Measurements from ENCODE around the gene OSBPL2. TPM values are rescaled to one million over a fixed set of nuclear protein-coding genes. Genes with fewer than 3 reads are reported as not detected.

OSBPL2 gene
- total and polyA plus RNA-seq, 2 donors (not counting 1 experiment from before 2014, with no cell fraction given): 28.1 to 74.3 TPM

DNA sequence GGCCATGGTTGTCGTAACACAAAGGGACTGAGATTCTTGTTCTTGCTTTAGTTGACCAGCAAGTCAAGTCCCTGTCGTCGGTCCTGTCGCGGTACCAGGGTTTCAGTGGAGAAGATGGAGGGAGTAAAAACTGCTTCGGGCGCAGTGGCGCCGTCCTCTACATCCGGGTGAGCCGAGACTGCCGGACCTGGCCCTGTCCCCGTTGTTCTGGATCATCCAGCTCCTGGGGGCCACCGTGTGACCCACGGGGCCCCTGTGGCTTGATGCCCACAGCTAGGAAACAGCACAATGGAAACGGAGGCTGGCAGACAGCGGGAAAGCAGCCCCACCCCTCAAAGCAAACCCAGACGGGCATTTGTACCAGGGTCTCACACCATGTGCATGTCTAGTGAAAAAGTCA, 40.5 kb upstream of the OSBPL2 start:
- intact Hi-C loops (cut with micrococcal nuclease): no loop called here
- Histone ChIP-seq H3K4me2 (replicated peaks; ENCODE audit: low read depth, low read length, poor library complexity, severe bottlenecking) (no peak overlapping the region), H2AFZ (ENCODE audit: insufficient read depth, low read depth, low read length, poor library complexity, severe bottlenecking) (no peak overlapping the region), H3K4me1 (ENCODE audit: control insufficient read depth in 2 of 2, insufficient read depth in 2 of 2, low read length in 2 of 2) (peaks cover 16 to 18% of the 10 kb centered on the region in 2 donors), H3K27ac (ENCODE audit: low read length in 2 of 2) (no peak overlapping the region), H3K79me2 (ENCODE audit: control insufficient read depth, insufficient read depth, low read length) (peaks cover 6% of the 10 kb centered on the region), H3K9me3 (ENCODE audit: control extremely low read depth in 1 of 3, control insufficient read depth in 2 of 3, insufficient read depth in 1 of 3, low read length in 2 of 3) (no peaks in the 10 kb centered on the region), H3K27me3 (replicated peaks in 1 of 4; ENCODE audit: control extremely low read depth in 1 of 4, control insufficient read depth in 3 of 4, insufficient read depth in 4 of 4, low read length in 3 of 4) (no peaks in the 10 kb centered on the region), H3K36me3 (replicated peaks in 1 of 2; ENCODE audit: control extremely low read depth in 1 of 2, control insufficient read depth in 1 of 2, extremely low read depth in 1 of 2, insufficient read depth in 2 of 2, low read length in 1 of 2) (peaks cover 0 to 38% of the 10 kb centered on the region in 2 experiments), H3K4me3 (ENCODE audit: control extremely low read depth in 1 of 5, extremely low read depth in 1 of 5, insufficient read depth in 1 of 5, low read depth in 2 of 5, low read length in 4 of 5) (no peak overlapping the region), H3K9ac (ENCODE audit: low read length) (no peak overlapping the region), H4K20me1 (ENCODE audit: control insufficient read depth, insufficient read depth, low read length, poor library complexity, severe bottlenecking) (peaks cover under 1% of the 10 kb centered on the region)
- CTCF ChIA-PET: no interaction called here
- TF ChIP-seq, protein P1, sequence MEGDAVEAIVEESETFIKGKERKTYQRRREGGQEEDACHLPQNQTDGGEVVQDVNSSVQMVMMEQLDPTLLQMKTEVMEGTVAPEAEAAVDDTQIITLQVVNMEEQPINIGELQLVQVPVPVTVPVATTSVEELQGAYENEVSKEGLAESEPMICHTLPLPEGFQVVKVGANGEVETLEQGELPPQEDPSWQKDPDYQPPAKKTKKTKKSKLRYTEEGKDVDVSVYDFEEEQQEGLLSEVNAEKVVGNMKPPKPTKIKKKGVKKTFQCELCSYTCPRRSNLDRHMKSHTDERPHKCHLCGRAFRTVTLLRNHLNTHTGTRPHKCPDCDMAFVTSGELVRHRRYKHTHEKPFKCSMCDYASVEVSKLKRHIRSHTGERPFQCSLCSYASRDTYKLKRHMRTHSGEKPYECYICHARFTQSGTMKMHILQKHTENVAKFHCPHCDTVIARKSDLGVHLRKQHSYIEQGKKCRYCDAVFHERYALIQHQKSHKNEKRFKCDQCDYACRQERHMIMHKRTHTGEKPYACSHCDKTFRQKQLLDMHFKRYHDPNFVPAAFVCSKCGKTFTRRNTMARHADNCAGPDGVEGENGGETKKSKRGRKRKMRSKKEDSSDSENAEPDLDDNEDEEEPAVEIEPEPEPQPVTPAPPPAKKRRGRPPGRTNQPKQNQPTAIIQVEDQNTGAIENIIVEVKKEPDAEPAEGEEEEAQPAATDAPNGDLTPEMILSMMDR (IDR thresholded peaks at IDR 0.05): no peak
- TF ChIP-seq EZH2 (IDR thresholded peaks at IDR 0.05; ENCODE audit: borderline replicate concordance, insufficient read depth, low read depth, low read length, poor library complexity, severe bottlenecking): no peak
- Mint-ChIP-seq H3K4me3 (no peak overlapping the region), H3K9me3 (ENCODE audit: insufficient read depth) (no peaks in the 10 kb centered on the region), H3K27ac (no peak overlapping the region), H3K27me3 (no peaks in the 10 kb centered on the region), H3K4me1 (peaks cover 28% of the 10 kb centered on the region)
- WGBS (ENCODE audit: insufficient coverage): 100% methylated on average over 17 of the region's 18 CpGs
- DNase-seq (no peak), ATAC-seq (ENCODE audit: low read depth) (no peak)
- POLR2A ChIA-PET: no interaction called here

DNA sequence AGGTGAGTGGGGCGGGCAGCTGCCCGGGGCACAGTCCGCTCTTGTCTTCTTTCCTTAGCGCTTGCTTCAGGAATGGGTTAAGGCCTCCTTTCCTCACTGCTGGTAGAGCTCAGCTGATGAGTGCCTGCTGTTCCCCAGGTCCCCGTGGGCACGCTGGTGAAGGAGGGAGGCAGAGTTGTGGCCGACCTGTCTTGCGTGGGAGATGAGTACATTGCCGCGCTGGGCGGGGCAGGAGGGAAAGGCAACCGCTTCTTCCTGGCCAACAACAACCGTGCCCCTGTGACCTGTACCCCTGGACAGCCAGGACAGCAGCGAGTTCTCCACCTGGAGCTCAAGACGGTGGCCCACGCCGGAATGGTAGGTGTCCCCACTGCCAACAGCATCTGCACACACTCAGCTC, 39.8 kb upstream of the OSBPL2 start:
- Histone ChIP-seq H3K9me3 (ENCODE audit: control extremely low read depth in 1 of 3, control insufficient read depth in 2 of 3, insufficient read depth in 1 of 3, low read length in 2 of 3) (no peaks in the 10 kb centered on the region), H3K27ac (ENCODE audit: low read length in 2 of 2) (no peak overlapping the region), H4K20me1 (ENCODE audit: control insufficient read depth, insufficient read depth, low read length, poor library complexity, severe bottlenecking) (peaks cover 5% of the 10 kb centered on the region), H3K27me3 (replicated peaks in 1 of 4; ENCODE audit: control extremely low read depth in 1 of 4, control insufficient read depth in 3 of 4, insufficient read depth in 4 of 4, low read length in 3 of 4) (no peaks in the 10 kb centered on the region), H3K4me2 (replicated peaks; ENCODE audit: low read depth, low read length, poor library complexity, severe bottlenecking) (no peak overlapping the region), H3K79me2 (ENCODE audit: control insufficient read depth, insufficient read depth, low read length) (peaks cover 3% of the 10 kb centered on the region), H3K4me1 (ENCODE audit: control insufficient read depth in 2 of 2, insufficient read depth in 2 of 2, low read length in 2 of 2) (peaks cover 23 to 25% of the 10 kb centered on the region in 2 donors), H3K9ac (ENCODE audit: low read length) (no peak overlapping the region), H3K36me3 (replicated peaks in 1 of 2; ENCODE audit: control extremely low read depth in 1 of 2, control insufficient read depth in 1 of 2, extremely low read depth in 1 of 2, insufficient read depth in 2 of 2, low read length in 1 of 2) (peaks cover 0 to 31% of the 10 kb centered on the region in 2 experiments), H2AFZ (ENCODE audit: insufficient read depth, low read depth, low read length, poor library complexity, severe bottlenecking) (no peak overlapping the region), H3K4me3 (ENCODE audit: control extremely low read depth in 1 of 5, extremely low read depth in 1 of 5, insufficient read depth in 1 of 5, low read depth in 2 of 5, low read length in 4 of 5) (no peak overlapping the region)
- DNase-seq: no peak
- ChIA-PET POLR2A (no interaction called here), CTCF (no interaction called here)
- intact Hi-C loops (cut with micrococcal nuclease): no loop called here
- Mint-ChIP-seq H3K9me3 (ENCODE audit: insufficient read depth) (no peaks in the 10 kb centered on the region), H3K4me3 (no peak overlapping the region), H3K4me1 (peaks cover 35% of the 10 kb centered on the region), H3K27ac (no peak overlapping the region), H3K27me3 (no peaks in the 10 kb centered on the region)
- ATAC-seq (ENCODE audit: low read depth): no peak
- WGBS (ENCODE audit: insufficient coverage): 97% methylated on average over 17 of the region's 17 CpGs
- no peak for TF ChIP-seq EZH2 (IDR thresholded peaks at IDR 0.05; ENCODE audit: borderline replicate concordance, insufficient read depth, low read depth, low read length, poor library complexity, severe bottlenecking)
- TF ChIP-seq, protein P1 (IDR thresholded peaks at IDR 0.05): no peak
